Trophoblast cell (in vitro differentiated cells and primary cell): ENCODE measurements around the gene TMEM255B.
"Not testable (repeated sequence)": the region's sequence is repeated elsewhere in the genome, so short reads cannot be mapped to it uniquely, and the experiment has no call there.

Experiments used
- DNase-seq, 2 donors: peaks; one replicate each; pipeline ENCODE4 v3.0.0-alpha.2; 2016
- H2AFZ ChIP-seq: 2 replicates; pipeline ENCODE4 v1.6.1; 2013; ENCODE audit warnings: low read length, moderate library complexity, mild to moderate bottlenecking; ENCODE audit not compliant: insufficient read depth, poor library complexity
- H2AK5ac ChIP-seq: 2 replicates; pipeline ENCODE4 v1.6.1; 2013; ENCODE audit warnings: mild to moderate bottlenecking, low read length
- H2BK120ac ChIP-seq: 2 replicates; pipeline ENCODE4 v1.6.1; 2013; ENCODE audit warnings: low read length, mild to moderate bottlenecking, moderate library complexity; ENCODE audit not compliant: insufficient read depth, poor library complexity
- H2BK12ac ChIP-seq: 2 replicates; pipeline ENCODE4 v1.6.1; 2013; ENCODE audit warnings: mild to moderate bottlenecking, low read length, moderate library complexity
- H2BK5ac ChIP-seq: 2 replicates; pipeline ENCODE4 v1.6.1; 2013; ENCODE audit warnings: low read length, low read depth, moderate library complexity, mild to moderate bottlenecking; ENCODE audit not compliant: poor library complexity
- H3K14ac ChIP-seq: 2 replicates; pipeline ENCODE4 v1.6.1; 2013; ENCODE audit warnings: mild to moderate bottlenecking, low read length
- H3K18ac ChIP-seq: 2 replicates; pipeline ENCODE4 v1.6.1; 2013; ENCODE audit warnings: mild to moderate bottlenecking, low read length
- H3K23ac ChIP-seq: 2 replicates; pipeline ENCODE4 v1.6.1; 2013; ENCODE audit warnings: low read length
- H3K27ac ChIP-seq: 2 replicates; pipeline ENCODE4 v1.5.1; 2013; ENCODE audit warnings: low read depth, mild to moderate bottlenecking, inconsistent platforms, low read length, moderate library complexity
- H3K27me3 ChIP-seq: 2 replicates; pipeline ENCODE4 v1.6.1; 2013; ENCODE audit warnings: inconsistent platforms, mild to moderate bottlenecking, low read length, moderate library complexity; ENCODE audit not compliant: insufficient read depth
- H3K36me3 ChIP-seq, 2 experiments: 1 replicate in 1 of 2; 2 replicates in 1 of 2; pipeline ENCODE4 v1.6.1; 2013; ENCODE audit warnings: low read length in 2 of 2, mild to moderate bottlenecking in 2 of 2, moderate library complexity in 1 of 2; ENCODE audit not compliant: insufficient read depth in 2 of 2, control insufficient read depth in 1 of 2
- H3K4ac ChIP-seq: 2 replicates; pipeline ENCODE4 v1.6.1; 2013; ENCODE audit warnings: low read depth, mild to moderate bottlenecking, low read length, moderate library complexity
- H3K4me1 ChIP-seq, 2 experiments: 1 replicate in 1 of 2; 2 replicates in 1 of 2; pipeline ENCODE4 v1.6.1; 2013; ENCODE audit warnings: low read length in 2 of 2, mild to moderate bottlenecking in 2 of 2, moderate library complexity in 1 of 2; ENCODE audit not compliant: insufficient read depth in 2 of 2, control insufficient read depth in 1 of 2
- H3K4me2 ChIP-seq: 2 replicates; pipeline ENCODE4 v1.6.1; 2013; ENCODE audit warnings: inconsistent platforms, mild to moderate bottlenecking, low read length, moderate library complexity
- H3K4me3 ChIP-seq: 2 replicates; pipeline ENCODE4 v1.5.1; 2013; ENCODE audit warnings: mild to moderate bottlenecking, low read depth, low read length, inconsistent platforms
- H3K79me1 ChIP-seq: one replicate; pipeline ENCODE4 v1.6.1; 2013; ENCODE audit warnings: low read length
- H3K79me2 ChIP-seq: 2 replicates; pipeline ENCODE4 v1.6.1; 2013; ENCODE audit warnings: low read length, mild to moderate bottlenecking; ENCODE audit not compliant: control insufficient read depth, insufficient read depth, poor library complexity
- H3K9ac ChIP-seq: 2 replicates; pipeline ENCODE4 v1.6.1; 2013; ENCODE audit warnings: mild to moderate bottlenecking, low read length
- H3K9me3 ChIP-seq: 2 replicates; pipeline ENCODE4 v1.6.1; 2013; ENCODE audit warnings: low read depth, mild to moderate bottlenecking, control low read depth, inconsistent platforms, low read length; ENCODE audit not compliant: insufficient read depth
- H4K12ac ChIP-seq: 2 replicates; pipeline ENCODE4 v1.6.1; 2013; ENCODE audit warnings: low read depth, mild to moderate bottlenecking, low read length, moderate library complexity
- H4K8ac ChIP-seq: 2 replicates; pipeline ENCODE4 v1.6.1; 2013; ENCODE audit warnings: low read depth, mild to moderate bottlenecking, low read length, moderate library complexity
- H4K91ac ChIP-seq: one replicate; pipeline ENCODE4 v1.6.1; 2013; ENCODE audit warnings: low read depth, mild to moderate bottlenecking, low read length, moderate library complexity
- WGBS: extraction: QIAGEN DNeasy Blood & Tissue Kit; methylation state at CpG from one replicate; pipeline ENCODE4 v1.1.7; 2013; ENCODE audit warnings: missing lambda C conversion rate; ENCODE audit not compliant: insufficient read length, insufficient coverage; ENCODE audit errors: extremely low coverage; 5-methylcytosine and 5-hydroxymethylcytosine counted together

The TMEM255B gene

GRCh38 chr13:113724780-113725315 is 34.2 kb upstream of the TMEM255B start:
- DNase-seq, result peak in 1 of 2 donors; percentile 40
- Histone ChIP-seq H3K4me2 (peak overlapping the region; percentile 76), H3K27ac (no peak overlapping the region), H3K79me2 (no peaks in the 10 kb centered on the region), H4K12ac (no peak overlapping the region), H3K4ac (no peak overlapping the region), H2BK5ac (no peak overlapping the region), H3K36me3 (no peaks in the 10 kb centered on the region), H3K9me3 (peaks cover 23% of the 10 kb centered on the region), H3K9ac (no peak overlapping the region), H4K8ac (no peak overlapping the region), H3K79me1 (no peaks in the 10 kb centered on the region), H3K14ac (no peak overlapping the region), H2AK5ac (no peak overlapping the region), H2BK12ac (no peak overlapping the region), H2BK120ac (no peak overlapping the region), H3K4me1 (peaks cover 0 to 2% of the 10 kb centered on the region in 2 experiments), H3K23ac (no peak overlapping the region), H2AFZ (peak overlapping the region; percentile 58), H3K18ac (no peak overlapping the region), H3K4me3 (peak overlapping the region; percentile 51), H4K91ac (no peak overlapping the region), H3K27me3 (no peaks in the 10 kb centered on the region)
- WGBS, result no CpG with 5 or more reads among the region's 36 CpGs

- not testable (repeated sequence) for H3K36me3 ChIP-seq, H2BK5ac ChIP-seq, H2AK5ac ChIP-seq, H3K23ac ChIP-seq, H2BK120ac ChIP-seq, H3K14ac ChIP-seq, H3K79me2 ChIP-seq, H4K91ac ChIP-seq, H3K27ac ChIP-seq, H3K9ac ChIP-seq, H4K12ac ChIP-seq, H3K4ac ChIP-seq, H3K18ac ChIP-seq, H3K4me1 ChIP-seq, H3K79me1 ChIP-seq, H2BK12ac ChIP-seq, H2AFZ ChIP-seq, DNase-seq, H3K4me3 ChIP-seq, H4K8ac ChIP-seq, H3K4me2 ChIP-seq, H3K27me3 ChIP-seq
- WGBS, result no CpG with 5 or more reads among the region's 75 CpGs
- H3K9me3 ChIP-seq, result peaks cover 23% of the 10 kb centered on the region
Measured at GRCh38 chr13:113725329-113726105, 33.5 kb upstream of the TMEM255B start.

- H4K91ac ChIP-seq, H3K23ac ChIP-seq, H3K79me2 ChIP-seq, H3K14ac ChIP-seq, H4K12ac ChIP-seq, H3K18ac ChIP-seq, DNase-seq, H3K36me3 ChIP-seq, H3K79me1 ChIP-seq, H3K4me3 ChIP-seq, H3K4ac ChIP-seq, H3K27me3 ChIP-seq, H2BK12ac ChIP-seq, H3K4me1 ChIP-seq, H3K9ac ChIP-seq, H3K27ac ChIP-seq, H2AFZ ChIP-seq, H4K8ac ChIP-seq, H2AK5ac ChIP-seq, H2BK5ac ChIP-seq, H2BK120ac ChIP-seq, H3K4me2 ChIP-seq: not testable (repeated sequence)
- peaks cover 23% of the 10 kb centered on the region for H3K9me3 ChIP-seq
- no CpG with 5 or more reads among the region's 54 CpGs for WGBS
Measured at GRCh38 chr13:113726106-113726821, 32.8 kb upstream of the TMEM255B start.

- Histone ChIP-seq H3K27me3 (no peaks in the 10 kb centered on the region), H4K91ac (no peak overlapping the region), H4K12ac (no peak overlapping the region), H3K4me2 (no peak overlapping the region), H3K18ac (no peak overlapping the region), H2AK5ac (no peak overlapping the region), H4K8ac (no peak overlapping the region), H3K4me3 (peak overlapping the region; percentile 34), H3K23ac (no peak overlapping the region), H3K4me1 (peaks cover 0 to 2% of the 10 kb centered on the region in 2 experiments), H2AFZ (no peak overlapping the region), H3K79me2 (no peaks in the 10 kb centered on the region), H3K27ac (no peak overlapping the region), H2BK12ac (no peak overlapping the region), H3K36me3 (no peaks in the 10 kb centered on the region), H3K4ac (no peak overlapping the region), H2BK120ac (no peak overlapping the region), H3K14ac (no peak overlapping the region), H3K9ac (no peak overlapping the region), H3K9me3 (peaks cover 23% of the 10 kb centered on the region), H2BK5ac (no peak overlapping the region), H3K79me1 (no peaks in the 10 kb centered on the region)
- no CpG with 5 or more reads among the region's 10 CpGs for WGBS
- DNase-seq, result no peak
Measured at GRCh38 chr13:113726961-113727411, 32.0 kb upstream of the TMEM255B start.
